PC-9 (cell line): Measurements from ENCODE around the gene XIRP1. TPM values are rescaled to one million over a fixed set of nuclear protein-coding genes. Genes with fewer than 3 reads are reported as not detected.

ENCODE experiments used
- BruUV-seq: library from RNA; stranded (reverse); fragments of 400-500 nt; replicated peaks from 2 replicates; lab custom pipeline; 2021; lab: Mats Ljungman, UMichigan
- CTCF ChIA-PET: fragments of 300-600 bp; sonication (Branson Sonifier 250); formaldehyde crosslinking; loops from one replicate; lab custom pipeline; 2022; ENCODE audit warnings: antibody characterized with exemption; lab: Charles Lee
- POLR2A ChIA-PET: fragments of 300-600 bp; sonication (Branson Sonifier 250); formaldehyde crosslinking; loops from one replicate; lab custom pipeline; 2022; ENCODE audit warnings: antibody characterized with exemption; ENCODE audit not compliant: unreplicated experiment; lab: Charles Lee
- DNase-seq, 2 experiments: peaks; one replicate each; pipeline versions ENCODE4 v3.0.0 to v3.0.0-alpha.2; 2015 to 2022; ENCODE audit warnings: mixed read lengths in 1 of 2
- H2AFZ ChIP-seq: fragments of 200-600 bp; sonication (generic); 2 replicates; pipeline ENCODE4 v1.8.1; 2017; ENCODE audit warnings: antibody characterized with exemption
- H3F3A ChIP-seq: fragments of 200-600 bp; sonication (generic); 2 replicates; pipeline ENCODE4 v1.8.1; 2017; ENCODE audit warnings: antibody characterized with exemption, mild to moderate bottlenecking, low read depth; ENCODE audit not compliant: insufficient read depth
- H3K27ac ChIP-seq: fragments of 200-600 bp; sonication (generic); 2 replicates; pipeline ENCODE4 v1.6.1; 2016; ENCODE audit warnings: mixed run types
- H3K27me3 ChIP-seq: fragments of 200-600 bp; sonication (generic); 2 replicates; pipeline ENCODE4 v1.6.1; 2016; ENCODE audit warnings: low read depth, mixed run types; ENCODE audit not compliant: insufficient read depth
- H3K36me3 ChIP-seq: fragments of 200-600 bp; sonication (generic); 2 replicates; pipeline ENCODE4 v1.6.1; 2016; ENCODE audit warnings: low read depth, mixed run types
- H3K4me1 ChIP-seq: fragments of 200-600 bp; sonication (generic); replicated peaks from 2 replicates; pipeline ENCODE4 v1.6.1; 2016; ENCODE audit warnings: mixed run types; ENCODE audit not compliant: insufficient read depth
- H3K4me2 ChIP-seq: fragments of 200-600 bp; sonication (generic); 2 replicates; pipeline ENCODE4 v1.6.1; 2017; ENCODE audit warnings: mixed run types
- H3K4me3 ChIP-seq: fragments of 200-600 bp; sonication (generic); 2 replicates; pipeline ENCODE4 v1.6.1; 2016; ENCODE audit warnings: mixed run types
- H3K79me2 ChIP-seq: fragments of 200-600 bp; sonication (generic); 2 replicates; pipeline ENCODE4 v1.6.1; 2017; ENCODE audit warnings: low read depth, mixed run types
- H3K9me2 ChIP-seq: fragments of 200-600 bp; sonication (generic); 2 replicates; pipeline ENCODE4 v1.8.1; 2017; ENCODE audit warnings: mild to moderate bottlenecking; ENCODE audit not compliant: insufficient read depth
- H3K9me3 ChIP-seq: fragments of 200-600 bp; sonication (generic); 2 replicates; pipeline ENCODE4 v1.8.1; 2016; ENCODE audit warnings: low read depth; ENCODE audit not compliant: insufficient read depth
- H4K20me1 ChIP-seq: fragments of 200-600 bp; sonication (generic); 2 replicates; pipeline ENCODE4 v1.8.1; 2017; ENCODE audit not compliant: insufficient read depth
- EZH2 ChIP-seq: fragments of 200-600 bp; sonication (generic); IDR thresholded peaks from 2 replicates; pipeline ENCODE4 v1.8.0; 2017; ENCODE audit warnings: antibody characterized with exemption, low read depth
- intact Hi-C: fragments of 100-400 bp; cut with micrococcal nuclease; formaldehyde crosslinking; loops from one replicate; pipeline ENCODE4 v1.10.0; 2022; ENCODE audit not compliant: unreplicated experiment
- total RNA-seq: library from RNA; stranded (reverse); gene quantifications from 2 replicates; pipeline ENCODE4 v1.2.3, GENCODE V29; 2021
- TF ChIP-seq, protein P1 (sequence below): fragments of 200-600 bp; sonication (generic); conservative IDR thresholded peaks from 2 replicates; pipeline ENCODE4 v1.6.1; 2017; ENCODE audit warnings: mixed run types, antibody characterized with exemption, mild to moderate bottlenecking, moderate library complexity

Gene XIRP1
- total RNA-seq, 1 experiment from 2014 or later, result not detected

DNA sequence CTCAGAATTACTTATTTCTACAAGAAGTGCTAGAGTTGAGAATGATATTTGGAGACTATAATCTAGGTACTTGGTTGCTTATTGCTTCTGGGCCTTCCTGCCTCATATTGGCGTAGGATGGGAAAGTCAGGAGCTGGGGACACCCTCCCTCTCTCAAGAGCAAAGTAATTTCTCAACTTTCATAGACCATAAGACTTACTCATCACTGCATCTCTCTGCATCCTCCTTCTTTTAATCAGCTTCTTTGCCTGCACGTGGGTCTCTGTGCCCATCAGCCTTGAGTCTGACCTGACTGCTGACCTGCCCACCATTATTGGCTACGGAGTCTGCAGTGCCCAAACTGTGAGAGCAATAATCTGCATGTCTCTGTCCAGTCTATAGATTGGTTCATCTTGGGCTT, 27.3 kb upstream of the XIRP1 start:
- Histone ChIP-seq H3K27me3 (peaks cover 7% of the 10 kb centered on the region; the same call in 1 of the 2 replicates), H3K4me3 (no peak overlapping the region), H3K4me1 (no peaks in the 10 kb centered on the region), H4K20me1 (no peaks in the 10 kb centered on the region), H2AFZ (no peak overlapping the region), H3K27ac (no peak overlapping the region), H3K36me3 (no peaks in the 10 kb centered on the region), H3K4me2 (no peak overlapping the region), H3K9me2 (no peaks in the 10 kb centered on the region; the same call in 1 of the 2 replicates), H3K9me3 (no peaks in the 10 kb centered on the region), H3K79me2 (no peaks in the 10 kb centered on the region), H3F3A (no peaks in the 10 kb centered on the region)
- TF ChIP-seq EZH2, result no peak
- TF ChIP-seq, protein P1, sequence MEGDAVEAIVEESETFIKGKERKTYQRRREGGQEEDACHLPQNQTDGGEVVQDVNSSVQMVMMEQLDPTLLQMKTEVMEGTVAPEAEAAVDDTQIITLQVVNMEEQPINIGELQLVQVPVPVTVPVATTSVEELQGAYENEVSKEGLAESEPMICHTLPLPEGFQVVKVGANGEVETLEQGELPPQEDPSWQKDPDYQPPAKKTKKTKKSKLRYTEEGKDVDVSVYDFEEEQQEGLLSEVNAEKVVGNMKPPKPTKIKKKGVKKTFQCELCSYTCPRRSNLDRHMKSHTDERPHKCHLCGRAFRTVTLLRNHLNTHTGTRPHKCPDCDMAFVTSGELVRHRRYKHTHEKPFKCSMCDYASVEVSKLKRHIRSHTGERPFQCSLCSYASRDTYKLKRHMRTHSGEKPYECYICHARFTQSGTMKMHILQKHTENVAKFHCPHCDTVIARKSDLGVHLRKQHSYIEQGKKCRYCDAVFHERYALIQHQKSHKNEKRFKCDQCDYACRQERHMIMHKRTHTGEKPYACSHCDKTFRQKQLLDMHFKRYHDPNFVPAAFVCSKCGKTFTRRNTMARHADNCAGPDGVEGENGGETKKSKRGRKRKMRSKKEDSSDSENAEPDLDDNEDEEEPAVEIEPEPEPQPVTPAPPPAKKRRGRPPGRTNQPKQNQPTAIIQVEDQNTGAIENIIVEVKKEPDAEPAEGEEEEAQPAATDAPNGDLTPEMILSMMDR, result no peak
- no peak for DNase-seq
- ChIA-PET CTCF (no interaction called here), POLR2A (no interaction called here)
- intact Hi-C loops, result no loop called here
- BruUV-seq, result no TSS peak

DNA sequence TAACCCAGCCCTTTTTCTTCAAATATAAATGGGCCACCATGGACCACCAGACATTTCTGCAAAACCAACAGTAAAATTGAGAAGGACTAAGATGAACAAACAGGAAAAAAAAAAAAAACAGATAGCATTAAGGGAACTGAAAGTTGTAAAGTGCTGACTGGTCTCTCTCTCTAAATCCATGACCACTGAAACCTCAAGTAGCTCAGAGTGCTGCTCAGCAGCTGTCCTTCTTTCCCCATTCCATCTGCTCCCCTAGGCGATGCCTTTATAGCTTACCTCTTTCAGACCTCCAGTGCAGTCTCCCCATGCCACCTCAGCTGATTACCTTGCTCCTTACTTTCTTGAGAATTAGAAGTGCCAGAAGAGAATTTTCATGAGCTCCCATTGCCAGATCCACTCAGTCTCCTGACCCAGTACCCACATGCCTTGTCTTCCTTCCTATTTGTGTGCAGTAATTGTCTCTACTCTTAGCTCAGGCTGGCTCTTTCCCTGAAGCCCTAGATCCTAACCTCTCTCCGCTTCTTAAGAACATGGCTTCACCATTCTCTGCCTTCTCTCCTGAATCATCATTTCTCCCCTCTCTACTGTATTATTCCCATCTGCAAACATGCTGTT, 23.9 kb upstream of the XIRP1 start:
- POLR2A ChIA-PET, result no interaction called here
- CTCF ChIA-PET, result interaction anchor here (0.6 kb wide), 1 partner anchor 27 kb away, joined by 7 read pairs; no protein-coding TSS in a partner anchor

DNA sequence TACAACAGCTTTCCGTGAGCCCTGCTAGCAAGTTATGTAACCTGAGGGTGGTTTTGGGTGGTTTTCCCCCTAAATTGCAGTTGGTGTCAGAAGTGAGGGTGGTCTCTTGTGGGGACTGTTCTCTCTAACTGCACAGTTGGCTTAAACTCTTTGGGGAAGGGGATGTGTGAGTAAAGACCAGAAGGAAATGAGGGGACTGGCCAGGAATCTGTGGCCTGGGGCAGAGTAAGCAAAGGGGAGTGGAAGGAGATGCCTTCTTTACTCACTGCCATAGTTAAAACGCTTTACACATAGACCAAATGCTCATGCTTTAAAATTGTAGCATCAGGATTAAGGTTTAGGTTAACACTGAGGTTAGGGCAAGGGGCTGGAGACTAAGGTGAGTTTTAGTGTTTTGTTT, 21.2 kb upstream of the XIRP1 start:
- no peaks in the 10 kb centered on the region for H3K36me3 ChIP-seq
- intact Hi-C loops, result no loop called here
- H3K27me3 ChIP-seq, result 0 out of 2 replicates have a peak, but pooled peaks cover 2% of the 10 kb centered on the region
- H2AFZ ChIP-seq, result no peak overlapping the region
- H3K27ac ChIP-seq, result no peak overlapping the region
- no peaks in the 10 kb centered on the region for H3K4me1 ChIP-seq
- H3K79me2 ChIP-seq, result no peaks in the 10 kb centered on the region
- ChIA-PET CTCF (no interaction called here), POLR2A (no interaction called here)
- no peaks in the 10 kb centered on the region for H3F3A ChIP-seq
- no peak overlapping the region for H3K4me3 ChIP-seq
- no peak for DNase-seq
- no peaks in the 10 kb centered on the region for H3K9me2 ChIP-seq
- H3K9me3 ChIP-seq, result no peaks in the 10 kb centered on the region
- BruUV-seq, result no TSS peak
- H3K4me2 ChIP-seq, result no peak overlapping the region
- no peak for TF ChIP-seq EZH2
- TF ChIP-seq, protein P1, result no peak
- H4K20me1 ChIP-seq, result no peaks in the 10 kb centered on the region

More for the DNA sequence above, 23.9 kb upstream of the XIRP1 start:
- no peak overlapping the region for H3K4me3 ChIP-seq
- peaks cover 4% of the 10 kb centered on the region; the same call in 1 of the 2 replicates for H3K27me3 ChIP-seq
- H3F3A ChIP-seq, result no peaks in the 10 kb centered on the region
- no peak overlapping the region for H2AFZ ChIP-seq
- intact Hi-C loops, result no loop called here
- no peaks in the 10 kb centered on the region for H3K4me1 ChIP-seq
- H3K4me2 ChIP-seq, result no peak overlapping the region
- no TSS peak for BruUV-seq
- H3K36me3 ChIP-seq, result no peaks in the 10 kb centered on the region
- no peak overlapping the region for H3K27ac ChIP-seq
- no peaks in the 10 kb centered on the region for H3K79me2 ChIP-seq
- DNase-seq, result no peak
- H3K9me3 ChIP-seq, result no peaks in the 10 kb centered on the region
- TF ChIP-seq, protein P1, result no peak
- TF ChIP-seq EZH2, result no peak
- no peaks in the 10 kb centered on the region for H4K20me1 ChIP-seq
- H3K9me2 ChIP-seq, result no peaks in the 10 kb centered on the region; the same call in 1 of the 2 replicates
